IMR-90 (cell line): ENCODE results near the gene CYP1A2. TPM values are rescaled to one million over a fixed set of nuclear protein-coding genes. Genes with fewer than 3 reads are reported as not detected.
A peak's percentile ranks its signal among the peaks of the same experiment; 100 is the strongest.

ENCODE experiments used
- ATAC-seq: fragments of 200-7000 bp; cut with Tn5 transposase; 2 replicates; pipeline ENCODE4 v1.9.1; 2020; ENCODE audit warnings: low read depth, mild to moderate bottlenecking, moderate library complexity
- BruUV-seq: library from RNA; stranded (reverse); fragments of 400-500 nt; replicated peaks from 2 replicates; lab custom pipeline; 2021; lab: Mats Ljungman, UMichigan
- CTCF ChIA-PET: fragments of 300-600 bp; formaldehyde crosslinking; extraction: SDS; loops from one replicate; lab custom pipeline; 2021; ENCODE audit warnings: antibody characterized with exemption; lab: Yijun Ruan, JAX
- POLR2A ChIA-PET: fragments of 300-600 bp; sonication (Branson Sonifier 250); formaldehyde crosslinking; loops from one replicate; lab custom pipeline; 2022; ENCODE audit warnings: antibody characterized with exemption; ENCODE audit not compliant: unreplicated experiment; lab: Charles Lee
- DNase-seq: peaks from one replicate; pipeline ENCODE4 v3.0.0; 2013
- H2AFZ ChIP-seq: replicated peaks from 2 replicates; pipeline ENCODE3; 2013; ENCODE audit warnings: low read length, mild to moderate bottlenecking; ENCODE audit not compliant: poor library complexity
- H2AK5ac ChIP-seq: 2 replicates; pipeline ENCODE4 v1.6.1; 2013; ENCODE audit warnings: low read depth, low read length, inconsistent platforms
- H2AK9ac ChIP-seq: replicated peaks from 2 replicates; pipeline ENCODE3; 2013; ENCODE audit warnings: mild to moderate bottlenecking, low read depth, low read length, moderate library complexity; ENCODE audit not compliant: poor library complexity
- H2BK120ac ChIP-seq: 2 replicates; pipeline ENCODE4 v1.6.1; 2013; ENCODE audit warnings: low read depth, low read length, inconsistent platforms
- H2BK15ac ChIP-seq: 3 replicates; pipeline ENCODE4 v1.6.1; 2013; ENCODE audit warnings: low read depth, low read length, inconsistent platforms
- H2BK20ac ChIP-seq: 2 replicates; pipeline ENCODE4 v1.6.1; 2013; ENCODE audit warnings: low read depth, mild to moderate bottlenecking, inconsistent platforms, low read length, moderate library complexity
- H2BK5ac ChIP-seq: 2 replicates; pipeline ENCODE4 v1.6.1; 2013; ENCODE audit warnings: mild to moderate bottlenecking, low read depth, low read length, inconsistent platforms; ENCODE audit not compliant: poor library complexity, severe bottlenecking
- H3K14ac ChIP-seq: replicated peaks from 2 replicates; pipeline ENCODE4 v1.6.1; 2013; ENCODE audit warnings: low read depth, low read length, inconsistent platforms
- H3K18ac ChIP-seq: 2 replicates; pipeline ENCODE4 v1.6.1; 2013; ENCODE audit warnings: low read depth, low read length, control low read depth
- H3K23ac ChIP-seq: 2 replicates; pipeline ENCODE4 v1.6.1; 2013; ENCODE audit warnings: low read depth, low read length, inconsistent platforms
- H3K27ac ChIP-seq: 2 replicates; pipeline ENCODE4 v1.5.1; 2013; ENCODE audit warnings: mild to moderate bottlenecking, control low read depth, low read length; ENCODE audit not compliant: insufficient read depth
- H3K27me3 ChIP-seq: 2 replicates; pipeline ENCODE4 v1.6.1; 2013; ENCODE audit warnings: low read length; ENCODE audit not compliant: control insufficient read depth, insufficient read depth
- H3K36me3 ChIP-seq: 2 replicates; pipeline ENCODE4 v1.6.1; 2013; ENCODE audit warnings: low read length, mixed read lengths; ENCODE audit not compliant: control insufficient read depth, insufficient read depth
- H3K4ac ChIP-seq: 2 replicates; pipeline ENCODE4 v1.6.1; 2013; ENCODE audit warnings: low read depth, low read length, inconsistent platforms
- H3K4me1 ChIP-seq: 2 replicates; pipeline ENCODE4 v1.6.1; 2013; ENCODE audit warnings: low read length, mixed read lengths; ENCODE audit not compliant: control insufficient read depth, insufficient read depth
- H3K4me2 ChIP-seq: 2 replicates; pipeline ENCODE4 v1.6.1; 2013; ENCODE audit warnings: low read depth, mild to moderate bottlenecking, control low read depth, low read length, moderate library complexity
- H3K4me3 ChIP-seq: 2 replicates; pipeline ENCODE4 v1.5.1; 2013; ENCODE audit warnings: low read depth, mild to moderate bottlenecking, control low read depth, low read length, moderate library complexity; ENCODE audit not compliant: insufficient read depth
- H3K56ac ChIP-seq: 2 replicates; pipeline ENCODE4 v1.6.1; 2013; ENCODE audit warnings: low read length, inconsistent platforms; ENCODE audit not compliant: insufficient read depth; ENCODE audit errors: extremely low read depth
- H3K79me1 ChIP-seq, 2 experiments: 2 replicates each; pipeline ENCODE4 v1.6.1; 2013; ENCODE audit warnings: low read length in 2 of 2, inconsistent platforms in 1 of 2, low read depth in 1 of 2
- H3K9ac ChIP-seq: 2 replicates; pipeline ENCODE4 v1.6.1; 2013; ENCODE audit warnings: low read depth, low read length, control low read depth
- H3K9me1 ChIP-seq: 2 replicates; pipeline ENCODE4 v1.6.1; 2013; ENCODE audit warnings: low read length, inconsistent platforms; ENCODE audit not compliant: insufficient read depth
- H3K9me3 ChIP-seq: 2 replicates; pipeline ENCODE4 v1.6.1; 2013; ENCODE audit warnings: low read length; ENCODE audit not compliant: control insufficient read depth, insufficient read depth
- H4K20me1 ChIP-seq: 2 replicates; pipeline ENCODE4 v1.6.1; 2013; ENCODE audit warnings: low read length, inconsistent platforms; ENCODE audit not compliant: insufficient read depth
- H4K5ac ChIP-seq: 2 replicates; pipeline ENCODE4 v1.6.1; 2013; ENCODE audit warnings: mild to moderate bottlenecking, low read depth, low read length, control low read depth
- H4K8ac ChIP-seq, 2 experiments: 2 replicates each; pipeline ENCODE4 v1.6.1; 2013; ENCODE audit warnings: low read depth in 2 of 2, low read length in 2 of 2, control low read depth in 1 of 2, inconsistent platforms in 1 of 2
- H4K91ac ChIP-seq: 2 replicates; pipeline ENCODE4 v1.6.1; 2013; ENCODE audit warnings: low read depth, low read length, inconsistent platforms; ENCODE audit not compliant: insufficient read depth
- BHLHE40 ChIP-seq: fragments of 150-350 bp; IDR thresholded peaks from 2 replicates; pipeline ENCODE4 v1.6.1; 2016; ENCODE audit warnings: mild to moderate bottlenecking, low read depth, low read length
- CEBPB ChIP-seq: IDR thresholded peaks from 2 replicates; pipeline ENCODE4 v1.6.1; 2012; ENCODE audit warnings: low read depth, low read length, improper control_type of control experiment
- CHD1 ChIP-seq: IDR thresholded peaks from 2 replicates; pipeline ENCODE4 v1.6.1; 2012; ENCODE audit warnings: low read depth, low read length, improper control_type of control experiment
- MAZ ChIP-seq: IDR thresholded peaks from 2 replicates; pipeline ENCODE4 v1.6.1; 2012; ENCODE audit warnings: low read depth, mild to moderate bottlenecking, low read length, improper control_type of control experiment, moderate library complexity, borderline replicate concordance
- MXI1 ChIP-seq: IDR thresholded peaks from 2 replicates; pipeline ENCODE4 v1.6.1; 2012; ENCODE audit warnings: low read depth, mild to moderate bottlenecking, low read length, moderate library complexity, borderline replicate concordance
- NFE2L2 ChIP-seq: fragments of 150-350 bp; IDR thresholded peaks from 2 replicates; pipeline ENCODE4 v1.6.1; 2016; ENCODE audit warnings: low read depth, mild to moderate bottlenecking, low read length
- POLR2A ChIP-seq: IDR thresholded peaks from 2 replicates; pipeline ENCODE4 v1.6.1; 2012; ENCODE audit warnings: mild to moderate bottlenecking, low read depth, low read length
- RAD21 ChIP-seq: IDR thresholded peaks from 2 replicates; pipeline ENCODE4 v1.6.1; 2012; ENCODE audit warnings: low read length, improper control_type of control experiment
- RCOR1 ChIP-seq: IDR thresholded peaks from 2 replicates; pipeline ENCODE4 v1.6.1; 2012; ENCODE audit warnings: mild to moderate bottlenecking, low read length, improper control_type of control experiment; ENCODE audit not compliant: insufficient replicate concordance
- RFX5 ChIP-seq: IDR thresholded peaks from 2 replicates; pipeline ENCODE4 v1.8.0; 2012; ENCODE audit warnings: low read depth, mild to moderate bottlenecking, low read length, moderate library complexity
- SMC3 ChIP-seq: fragments of 150-350 bp; IDR thresholded peaks from 2 replicates; pipeline ENCODE4 v1.6.1; 2016; ENCODE audit warnings: low read depth, mild to moderate bottlenecking, antibody characterized with exemption, low read length, moderate library complexity
- WGBS, 2 experiments: methylation state at CpG; one replicate each; pipeline versions ENCODE4 v1.1.5 to v1.1.7; 2013; ENCODE audit warnings: missing lambda C conversion rate in 2 of 2; ENCODE audit not compliant: insufficient read length in 1 of 2; ENCODE audit errors: extremely low coverage in 2 of 2; 5-methylcytosine and 5-hydroxymethylcytosine counted together
- dilution Hi-C: fragments of 300-500 bp; cut with HindIII; formaldehyde crosslinking; loops from one replicate; pipeline ENCODE4 v1.14.3; 2018; ENCODE audit warnings: low sequenced_read_pairs; ENCODE audit not compliant: unreplicated experiment
- in situ Hi-C: fragments of 300-500 bp; cut with MboI; formaldehyde crosslinking; loops from 3 replicates; pipeline ENCODE4 v1.14.3; 2019; ENCODE audit warnings: low sequenced_read_pairs, inconsistent platforms, mixed read lengths
- intact Hi-C: fragments of 100-400 bp; cut with micrococcal nuclease; formaldehyde crosslinking; loops from 2 replicates; pipeline ENCODE4 v1.10.0; 2022
- polyA plus RNA-seq, 3 experiments: library from polyadenylated mRNA; depleted of rRNA; stranded (reverse); fragments of >200 nt; gene quantifications; 2 replicates each; pipeline ENCODE4 v1.2.3, GENCODE V29; 2012; ENCODE audit warnings: low replicate concordance in 1 of 3
- total RNA-seq: library from RNA; depleted of rRNA; stranded (reverse); fragments of >200 nt; gene quantifications from 2 replicates; pipeline ENCODE4 v1.2.3, GENCODE V29; 2012
- TF ChIP-seq, protein P1 (sequence below): conservative IDR thresholded peaks from 2 replicates; pipeline ENCODE4 v1.5.1; 2012; ENCODE audit warnings: mild to moderate bottlenecking, low read depth, low read length, improper control_type of control experiment
- TF ChIP-seq, protein P2 (sequence below): fragments of 150-350 bp; IDR thresholded peaks from 2 replicates; pipeline ENCODE4 v1.6.1; 2017; ENCODE audit warnings: mild to moderate bottlenecking, antibody characterized with exemption, low read length, low read depth
- TF ChIP-seq, protein P3 (sequence below): fragments of 150-350 bp; IDR thresholded peaks from 2 replicates; pipeline ENCODE4 v1.6.1; 2016; ENCODE audit warnings: low read depth, mild to moderate bottlenecking, low read length, moderate library complexity, borderline replicate concordance

CYP1A2 gene
- total and polyA plus RNA-seq, 2 of the 4 experiments (the other 2 are of a cell fraction), result not detected

DNA sequence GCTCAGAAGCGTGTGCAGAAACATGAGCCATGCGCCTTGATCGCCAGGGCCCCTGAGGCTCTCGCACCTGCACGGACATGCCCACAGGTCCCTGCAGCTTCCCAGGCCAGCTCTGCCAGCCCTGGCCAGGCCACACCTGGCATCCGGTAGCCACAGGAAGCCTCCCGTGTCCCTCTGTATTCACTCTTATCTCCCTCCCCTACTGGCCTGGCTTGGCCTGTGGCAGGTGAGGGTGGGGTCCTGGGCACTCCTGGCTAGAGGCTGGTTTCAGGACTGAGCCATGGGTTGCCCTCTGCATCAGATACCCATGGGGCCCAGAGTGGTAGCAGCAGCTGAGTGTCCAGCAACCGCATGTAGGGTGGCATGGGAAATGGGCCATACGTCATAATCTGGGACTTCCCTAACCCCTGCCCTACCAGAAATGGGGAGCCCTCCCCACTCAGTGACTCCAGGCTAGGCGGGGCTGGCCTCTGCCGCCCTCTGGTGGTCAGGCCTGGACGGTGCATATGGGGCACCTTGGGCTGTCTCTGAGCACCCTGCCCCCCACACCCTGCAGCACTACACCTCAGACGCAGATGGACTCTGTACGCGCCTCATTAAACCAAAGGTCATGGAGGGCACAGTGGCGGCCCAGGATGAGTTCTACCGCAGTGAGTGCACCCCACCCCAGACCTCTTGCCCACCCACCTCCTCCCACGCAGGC is 51.4 kb downstream of the CYP1A2 start:
- H3K9me3 ChIP-seq, result no peaks in the 10 kb centered on the region
- ChIA-PET CTCF (interaction anchor here (0.5 to 0.9 kb wide), 2 partner anchors 29 to 142 kb away, joined by 3 to 4 read pairs; no protein-coding TSS in a partner anchor), POLR2A (no interaction called here)
- 61% methylated on average over 9 of the region's 18 CpGs; no CpG with 5 or more reads in 1 of the 2 experiments for WGBS, 2 experiments
- H3K14ac ChIP-seq, result no peak overlapping the region
- H4K8ac ChIP-seq, result no peak overlapping the region
- H3K4me1 ChIP-seq, result peaks cover 2% of the 10 kb centered on the region; the same call in 1 of the 2 replicates
- in situ Hi-C loops (no loop called here), dilution Hi-C loops (no loop called here), intact Hi-C loops (loop anchor here (1.0 kb wide), 1 partner anchor 29 kb away; no protein-coding TSS in a partner anchor)
- ATAC-seq, result peak; percentile 99
- peaks cover 52% of the 10 kb centered on the region for H4K20me1 ChIP-seq
- no peak overlapping the region for H4K5ac ChIP-seq
- H3K23ac ChIP-seq, result no peak overlapping the region
- H2BK20ac ChIP-seq, result no peak overlapping the region
- H2AFZ ChIP-seq, result peak overlapping the region; percentile 57
- H2AK9ac ChIP-seq, result peak overlapping the region; percentile 97
- no TSS peak for BruUV-seq
- H3K27ac ChIP-seq, result no peak overlapping the region
- no peak overlapping the region for H2BK120ac ChIP-seq
- no peak overlapping the region for H2BK15ac ChIP-seq
- no peak overlapping the region for H3K4me2 ChIP-seq
- H2AK5ac ChIP-seq, result peak overlapping the region; percentile 91; the same call in 1 of the 2 replicates
- no peak overlapping the region for H3K4me3 ChIP-seq
- no peak overlapping the region for H3K9ac ChIP-seq
- H3K79me1 ChIP-seq, result peaks cover 3 to 59% of the 10 kb centered on the region in 2 experiments
- H3K18ac ChIP-seq, result no peak overlapping the region
- H4K91ac ChIP-seq, result no peak overlapping the region
- no peak overlapping the region for H2BK5ac ChIP-seq
- peaks cover 7% of the 10 kb centered on the region; the same call in 1 of the 2 replicates for H3K9me1 ChIP-seq
- peaks cover 46% of the 10 kb centered on the region for H3K36me3 ChIP-seq
- H3K56ac ChIP-seq, result no peak overlapping the region
- no peak overlapping the region for H3K4ac ChIP-seq
- DNase-seq, result peak; percentile 52
- no peaks in the 10 kb centered on the region for H3K27me3 ChIP-seq
- TF ChIP-seq POLR2A (0 out of 2 replicates have a peak, but pooled peaks have one; percentile 28), CEBPB (no peak), NFE2L2 (no peak), SMC3 (peak; percentile 88), MAZ (peak; percentile 83), RCOR1 (no peak), BHLHE40 (no peak), RAD21 (peak; percentile 89), CHD1 (no peak), MXI1 (no peak), RFX5 (no peak)
- TF ChIP-seq, protein P1, sequence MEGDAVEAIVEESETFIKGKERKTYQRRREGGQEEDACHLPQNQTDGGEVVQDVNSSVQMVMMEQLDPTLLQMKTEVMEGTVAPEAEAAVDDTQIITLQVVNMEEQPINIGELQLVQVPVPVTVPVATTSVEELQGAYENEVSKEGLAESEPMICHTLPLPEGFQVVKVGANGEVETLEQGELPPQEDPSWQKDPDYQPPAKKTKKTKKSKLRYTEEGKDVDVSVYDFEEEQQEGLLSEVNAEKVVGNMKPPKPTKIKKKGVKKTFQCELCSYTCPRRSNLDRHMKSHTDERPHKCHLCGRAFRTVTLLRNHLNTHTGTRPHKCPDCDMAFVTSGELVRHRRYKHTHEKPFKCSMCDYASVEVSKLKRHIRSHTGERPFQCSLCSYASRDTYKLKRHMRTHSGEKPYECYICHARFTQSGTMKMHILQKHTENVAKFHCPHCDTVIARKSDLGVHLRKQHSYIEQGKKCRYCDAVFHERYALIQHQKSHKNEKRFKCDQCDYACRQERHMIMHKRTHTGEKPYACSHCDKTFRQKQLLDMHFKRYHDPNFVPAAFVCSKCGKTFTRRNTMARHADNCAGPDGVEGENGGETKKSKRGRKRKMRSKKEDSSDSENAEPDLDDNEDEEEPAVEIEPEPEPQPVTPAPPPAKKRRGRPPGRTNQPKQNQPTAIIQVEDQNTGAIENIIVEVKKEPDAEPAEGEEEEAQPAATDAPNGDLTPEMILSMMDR, result peak; percentile 93
- TF ChIP-seq, protein P2, sequence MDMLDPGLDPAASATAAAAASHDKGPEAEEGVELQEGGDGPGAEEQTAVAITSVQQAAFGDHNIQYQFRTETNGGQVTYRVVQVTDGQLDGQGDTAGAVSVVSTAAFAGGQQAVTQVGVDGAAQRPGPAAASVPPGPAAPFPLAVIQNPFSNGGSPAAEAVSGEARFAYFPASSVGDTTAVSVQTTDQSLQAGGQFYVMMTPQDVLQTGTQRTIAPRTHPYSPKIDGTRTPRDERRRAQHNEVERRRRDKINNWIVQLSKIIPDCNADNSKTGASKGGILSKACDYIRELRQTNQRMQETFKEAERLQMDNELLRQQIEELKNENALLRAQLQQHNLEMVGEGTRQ, result no peak
- TF ChIP-seq, protein P3, sequence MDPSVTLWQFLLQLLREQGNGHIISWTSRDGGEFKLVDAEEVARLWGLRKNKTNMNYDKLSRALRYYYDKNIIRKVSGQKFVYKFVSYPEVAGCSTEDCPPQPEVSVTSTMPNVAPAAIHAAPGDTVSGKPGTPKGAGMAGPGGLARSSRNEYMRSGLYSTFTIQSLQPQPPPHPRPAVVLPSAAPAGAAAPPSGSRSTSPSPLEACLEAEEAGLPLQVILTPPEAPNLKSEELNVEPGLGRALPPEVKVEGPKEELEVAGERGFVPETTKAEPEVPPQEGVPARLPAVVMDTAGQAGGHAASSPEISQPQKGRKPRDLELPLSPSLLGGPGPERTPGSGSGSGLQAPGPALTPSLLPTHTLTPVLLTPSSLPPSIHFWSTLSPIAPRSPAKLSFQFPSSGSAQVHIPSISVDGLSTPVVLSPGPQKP, result no peak
